Caco-2 (cell line): ENCODE measurements around the gene FHIT. TPM values are rescaled to one million over a fixed set of nuclear protein-coding genes. Genes with fewer than 3 reads are reported as not detected.

Experiments
- BruUV-seq: library from RNA; stranded (reverse); fragments of 400-500 nt; replicated peaks from 2 replicates; lab custom pipeline; 2021; lab: Mats Ljungman, UMichigan
- CTCF ChIA-PET: fragments of 300-600 bp; sonication (Branson Sonifier 250); formaldehyde crosslinking; loops from one replicate; lab custom pipeline; 2022; ENCODE audit warnings: antibody characterized with exemption; lab: Charles Lee
- POLR2A ChIA-PET: fragments of 300-600 bp; sonication (Branson Sonifier 250); formaldehyde crosslinking; loops from one replicate; lab custom pipeline; 2022; ENCODE audit warnings: antibody characterized with exemption; lab: Charles Lee
- DNase-seq, 2 experiments: peaks; one replicate each; pipeline versions ENCODE4 v3.0.0 to v3.0.0-alpha.2; 2020 to 2022
- H3K27me3 ChIP-seq: replicated peaks from 2 replicates; pipeline ENCODE4 v1.6.0; 2011; ENCODE audit warnings: low read length; ENCODE audit not compliant: control insufficient read depth, insufficient read depth
- H3K36me3 ChIP-seq: 2 replicates; pipeline ENCODE4 v1.5.1; 2011; ENCODE audit warnings: low read length; ENCODE audit not compliant: control insufficient read depth, insufficient read depth
- H3K4me1 ChIP-seq: fragments of 250-450 bp; sonication (Bioruptor Pico); 2 replicates; pipeline ENCODE4 v1.5.1; 2020; ENCODE audit warnings: mild to moderate bottlenecking
- H3K4me3 ChIP-seq: 2 replicates; pipeline ENCODE4 v1.5.1; 2011; ENCODE audit warnings: low read depth, mild to moderate bottlenecking, control low read depth, low read length
- H3K9me3 ChIP-seq: fragments of 250-450 bp; sonication (Bioruptor Pico); 2 replicates; pipeline ENCODE4 v1.5.1; 2020; ENCODE audit warnings: mild to moderate bottlenecking, moderate library complexity
- H3K27ac Mint-ChIP-seq: one replicate; pipeline ENCODE4 v1.8.0; 2022; ENCODE audit warnings: mixed read lengths; ENCODE audit not compliant: unreplicated experiment
- H3K27me3 Mint-ChIP-seq: one replicate; pipeline ENCODE4 v1.8.0; 2022; ENCODE audit warnings: mixed read lengths; ENCODE audit not compliant: insufficient read depth, unreplicated experiment
- H3K36me3 Mint-ChIP-seq: one replicate; pipeline ENCODE4 v1.8.0; 2022; ENCODE audit warnings: mild to moderate bottlenecking, mixed read lengths; ENCODE audit not compliant: insufficient read depth, unreplicated experiment
- H3K4me1 Mint-ChIP-seq: one replicate; pipeline ENCODE4 v1.8.0; 2022; ENCODE audit warnings: low read depth, mixed read lengths; ENCODE audit not compliant: unreplicated experiment
- H3K4me3 Mint-ChIP-seq: one replicate; pipeline ENCODE4 v1.8.0; 2022; ENCODE audit warnings: mild to moderate bottlenecking, moderate library complexity, mixed read lengths; ENCODE audit not compliant: unreplicated experiment
- H3K9me3 Mint-ChIP-seq: one replicate; pipeline ENCODE4 v1.8.0; 2022; ENCODE audit warnings: mixed read lengths; ENCODE audit not compliant: unreplicated experiment
- intact Hi-C: fragments of 100-400 bp; cut with micrococcal nuclease; formaldehyde crosslinking; loops from one replicate; pipeline ENCODE4 v1.10.0; 2022; ENCODE audit not compliant: unreplicated experiment
- total RNA-seq: library from RNA; stranded (reverse); gene quantifications from 2 replicates; pipeline ENCODE4 v1.2.3, GENCODE V29; 2022
- TF ChIP-seq, protein P1 (sequence below), 2 experiments: fragments of 200-600 bp in 1 of 2; IDR thresholded peaks; 1 replicate in 1 of 2; 2 replicates in 1 of 2; pipeline versions ENCODE4 v1.5.1 to v1.8.0; 2011 to 2022; ENCODE audit warnings: antibody characterized with exemption in 1 of 2, control low read depth in 1 of 2, inconsistent platforms in 1 of 2, low read depth in 1 of 2, low read length in 1 of 2, mild to moderate bottlenecking in 1 of 2, moderate library complexity in 1 of 2; ENCODE audit not compliant: insufficient read depth in 1 of 2, severe bottlenecking in 1 of 2, unreplicated experiment in 1 of 2

The FHIT gene
- total RNA-seq, 1 experiment from 2014 or later = 8.3 TPM

DNA sequence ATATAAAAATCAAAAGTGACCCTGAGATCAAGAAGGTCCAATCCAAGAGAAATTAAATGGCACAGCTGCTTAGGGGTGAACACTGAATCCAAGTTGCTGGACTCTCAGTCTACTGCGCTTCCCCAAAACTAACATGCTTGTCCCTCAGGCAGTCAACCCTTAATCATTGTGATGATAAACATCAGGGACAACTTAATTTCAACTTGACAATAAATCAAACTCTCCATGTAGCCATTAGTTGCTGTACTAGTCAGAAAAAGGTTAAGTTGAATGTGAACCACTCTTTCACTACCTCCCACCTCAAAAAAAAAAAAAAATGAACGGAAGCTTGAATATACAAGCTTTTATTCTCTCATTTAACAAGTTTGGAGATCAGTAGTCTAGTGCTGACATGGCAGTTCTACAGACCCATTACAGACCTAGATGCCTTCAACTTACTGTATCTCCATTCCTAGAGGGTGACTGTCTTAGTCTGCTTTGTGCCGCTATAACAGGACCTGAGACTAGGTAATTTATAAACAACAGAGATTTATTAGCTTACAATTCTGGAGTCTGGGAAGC lies 185.7 kb downstream of the FHIT start:
- TF ChIP-seq, protein P1, sequence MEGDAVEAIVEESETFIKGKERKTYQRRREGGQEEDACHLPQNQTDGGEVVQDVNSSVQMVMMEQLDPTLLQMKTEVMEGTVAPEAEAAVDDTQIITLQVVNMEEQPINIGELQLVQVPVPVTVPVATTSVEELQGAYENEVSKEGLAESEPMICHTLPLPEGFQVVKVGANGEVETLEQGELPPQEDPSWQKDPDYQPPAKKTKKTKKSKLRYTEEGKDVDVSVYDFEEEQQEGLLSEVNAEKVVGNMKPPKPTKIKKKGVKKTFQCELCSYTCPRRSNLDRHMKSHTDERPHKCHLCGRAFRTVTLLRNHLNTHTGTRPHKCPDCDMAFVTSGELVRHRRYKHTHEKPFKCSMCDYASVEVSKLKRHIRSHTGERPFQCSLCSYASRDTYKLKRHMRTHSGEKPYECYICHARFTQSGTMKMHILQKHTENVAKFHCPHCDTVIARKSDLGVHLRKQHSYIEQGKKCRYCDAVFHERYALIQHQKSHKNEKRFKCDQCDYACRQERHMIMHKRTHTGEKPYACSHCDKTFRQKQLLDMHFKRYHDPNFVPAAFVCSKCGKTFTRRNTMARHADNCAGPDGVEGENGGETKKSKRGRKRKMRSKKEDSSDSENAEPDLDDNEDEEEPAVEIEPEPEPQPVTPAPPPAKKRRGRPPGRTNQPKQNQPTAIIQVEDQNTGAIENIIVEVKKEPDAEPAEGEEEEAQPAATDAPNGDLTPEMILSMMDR (IDR thresholded peaks at IDR 0.05; ENCODE audit: insufficient read depth in 1 of 2, low read depth in 1 of 2, low read length in 1 of 2, severe bottlenecking in 1 of 2, unreplicated experiment in 1 of 2) = no peak
- Histone ChIP-seq H3K4me1 (no peaks in the 10 kb centered on the region), H3K4me3 (no peak overlapping the region), H3K27me3 (no peaks in the 10 kb centered on the region), H3K36me3 (no peaks in the 10 kb centered on the region), H3K9me3 (no peaks in the 10 kb centered on the region)
- no peaks in the 10 kb centered on the region for H3K4me1 Mint-ChIP-seq
- no peaks in the 10 kb centered on the region for H3K9me3 Mint-ChIP-seq
- no peak for DNase-seq
- no peaks in the 10 kb centered on the region for H3K36me3 Mint-ChIP-seq
- no TSS peak for BruUV-seq
- ChIA-PET CTCF (no interaction called here), POLR2A (no interaction called here)
- no peak overlapping the region for H3K4me3 Mint-ChIP-seq
- H3K27ac Mint-ChIP-seq = no peak overlapping the region
- H3K27me3 Mint-ChIP-seq = no peaks in the 10 kb centered on the region
- intact Hi-C loops = no loop called here

DNA sequence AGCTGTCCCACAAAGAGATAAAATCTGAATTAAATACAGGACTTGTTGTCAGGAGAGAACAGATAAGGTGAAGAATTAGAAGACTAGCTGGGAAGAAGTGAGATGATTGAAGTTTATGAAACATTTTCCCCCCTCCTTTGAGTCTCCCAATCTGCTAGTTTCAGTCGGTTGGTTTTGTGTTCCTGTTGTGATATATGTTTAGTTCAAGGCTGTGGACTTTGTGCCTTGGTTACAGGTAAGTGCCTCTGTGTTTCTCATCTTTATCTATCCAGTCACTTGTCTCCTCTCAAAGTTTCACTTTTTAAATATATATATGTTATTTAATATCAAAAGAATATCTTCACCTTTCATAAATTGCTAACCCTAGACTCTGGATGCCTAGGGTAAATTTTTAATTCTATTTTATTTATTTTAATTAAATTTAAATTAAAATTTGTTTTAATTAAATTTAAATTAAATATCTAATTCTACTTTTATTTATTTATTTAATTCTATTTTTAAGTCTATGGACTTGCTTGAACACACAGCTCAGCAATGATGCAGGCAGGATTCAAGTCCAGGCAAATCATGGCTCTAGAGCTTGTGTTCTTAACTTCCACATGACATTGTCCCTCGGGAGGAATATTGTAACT lies 190.0 kb downstream of the FHIT start:
- no TSS peak for BruUV-seq
- H3K4me3 ChIP-seq = no peak overlapping the region
- Mint-ChIP-seq H3K4me1 (no peaks in the 10 kb centered on the region), H3K36me3 (no peaks in the 10 kb centered on the region), H3K9me3 (no peaks in the 10 kb centered on the region), H3K27ac (no peak overlapping the region), H3K27me3 (no peaks in the 10 kb centered on the region), H3K4me3 (no peak overlapping the region)
- TF ChIP-seq, protein P1 (IDR thresholded peaks at IDR 0.05; ENCODE audit: insufficient read depth in 1 of 2, low read depth in 1 of 2, low read length in 1 of 2, severe bottlenecking in 1 of 2, unreplicated experiment in 1 of 2) = no peak
- no peaks in the 10 kb centered on the region for H3K4me1 ChIP-seq
- H3K27me3 ChIP-seq = no peaks in the 10 kb centered on the region
- intact Hi-C loops = no loop called here
- H3K36me3 ChIP-seq = no peaks in the 10 kb centered on the region
- ChIA-PET CTCF (no interaction called here), POLR2A (interaction anchor here (0.7 kb wide), 1 partner anchor 216 kb away, joined by 3 read pairs; no protein-coding TSS in a partner anchor)
- DNase-seq = no peak
- H3K9me3 ChIP-seq = no peaks in the 10 kb centered on the region

DNA sequence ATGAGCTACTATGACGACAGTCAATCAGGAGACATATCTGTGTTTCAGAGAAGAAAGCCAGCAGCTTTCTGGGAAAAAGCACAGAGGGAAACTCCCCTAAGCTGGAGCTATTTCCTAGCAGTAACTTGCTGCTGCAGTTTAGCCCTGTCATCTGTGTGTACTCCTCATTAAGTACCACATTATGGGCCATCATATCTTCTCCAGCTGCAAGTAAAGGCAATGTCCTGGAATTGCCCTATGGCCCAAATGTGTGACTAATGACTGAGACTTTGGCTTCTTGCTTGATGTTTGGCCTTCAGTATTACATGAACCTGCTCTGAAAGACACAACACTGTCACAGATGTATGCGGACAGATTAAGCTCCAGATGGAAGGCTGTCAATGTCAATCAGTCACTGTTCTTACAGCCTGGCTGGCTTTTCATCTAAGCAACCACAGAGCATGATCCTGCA lies 190.8 kb downstream of the FHIT start:
- TF ChIP-seq, protein P1 (IDR thresholded peaks at IDR 0.05; ENCODE audit: insufficient read depth in 1 of 2, low read depth in 1 of 2, low read length in 1 of 2, severe bottlenecking in 1 of 2, unreplicated experiment in 1 of 2) = no peak
- Histone ChIP-seq H3K9me3 (no peaks in the 10 kb centered on the region), H3K4me1 (no peaks in the 10 kb centered on the region), H3K4me3 (no peak overlapping the region), H3K36me3 (no peaks in the 10 kb centered on the region), H3K27me3 (no peaks in the 10 kb centered on the region)
- Mint-ChIP-seq H3K9me3 (no peaks in the 10 kb centered on the region), H3K4me3 (no peak overlapping the region), H3K27ac (no peak overlapping the region), H3K4me1 (no peaks in the 10 kb centered on the region), H3K27me3 (no peaks in the 10 kb centered on the region), H3K36me3 (no peaks in the 10 kb centered on the region)
- intact Hi-C loops = no loop called here
- POLR2A ChIA-PET = interaction anchor here (0.7 kb wide), 1 partner anchor 215 kb away, joined by 3 read pairs; no protein-coding TSS in a partner anchor
- CTCF ChIA-PET = no interaction called here
- DNase-seq = no peak
- no TSS peak for BruUV-seq
